GM18499 (cell line): ENCODE results near the gene PSMG4.

Source experiments
- ATAC-seq: cut with Tn5 transposase; IDR thresholded peaks from one replicate; pipeline ENCODE4 v1.9.1; 2021; ENCODE audit warnings: moderate number of reproducible peaks; ENCODE audit not compliant: insufficient read depth, unreplicated experiment

Gene PSMG4

GRCh38 chr6:3287976-3288707 is 29.4 kb downstream of the PSMG4 start:
- no peak for ATAC-seq

DNA sequence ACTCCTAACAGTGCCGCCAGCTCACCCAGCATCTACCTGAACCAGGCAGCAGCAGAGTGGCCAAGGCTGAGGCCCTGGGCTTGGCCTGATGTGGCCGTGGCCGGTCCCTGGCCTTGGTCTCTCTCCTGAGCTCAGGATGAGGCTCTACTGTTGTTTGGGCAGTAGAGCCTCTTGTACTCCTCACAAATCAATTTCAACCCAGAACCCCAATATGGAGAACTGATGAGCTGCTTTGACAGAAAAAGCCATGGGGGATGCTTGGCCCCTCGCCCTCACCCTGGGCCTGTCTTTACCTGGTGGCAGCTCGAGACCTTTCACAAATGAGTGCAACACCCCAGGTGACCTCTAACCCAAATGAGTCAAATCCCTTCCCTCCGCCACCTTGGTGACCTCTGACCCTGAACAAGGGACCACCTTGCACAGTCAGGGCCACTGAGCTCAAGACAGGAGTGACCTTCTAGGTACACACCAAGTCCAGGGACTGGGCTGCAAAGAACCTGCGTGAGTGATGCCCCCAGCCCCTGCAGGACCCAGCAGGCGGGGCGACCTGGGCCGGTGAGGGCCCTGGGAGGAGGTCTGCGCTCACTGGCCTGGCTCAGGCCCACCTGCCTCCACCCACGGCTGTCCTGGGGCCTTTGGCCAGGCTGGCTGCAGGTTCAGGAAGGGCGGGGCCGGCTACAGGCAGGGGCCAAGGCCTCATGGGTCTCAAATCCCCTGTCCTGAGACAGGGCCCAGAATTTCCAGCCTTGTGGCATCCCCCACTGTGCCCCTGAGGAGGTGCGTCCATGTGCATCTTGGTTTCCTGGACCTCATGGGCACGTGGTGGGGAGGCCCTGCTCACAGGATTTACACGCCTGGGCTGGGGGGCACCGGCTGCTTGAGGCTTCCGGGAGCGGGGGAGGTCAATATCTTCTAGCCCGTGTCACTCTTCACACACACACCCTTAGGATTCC is 30.2 kb downstream of the PSMG4 start:
- ATAC-seq, result no peak

DNA sequence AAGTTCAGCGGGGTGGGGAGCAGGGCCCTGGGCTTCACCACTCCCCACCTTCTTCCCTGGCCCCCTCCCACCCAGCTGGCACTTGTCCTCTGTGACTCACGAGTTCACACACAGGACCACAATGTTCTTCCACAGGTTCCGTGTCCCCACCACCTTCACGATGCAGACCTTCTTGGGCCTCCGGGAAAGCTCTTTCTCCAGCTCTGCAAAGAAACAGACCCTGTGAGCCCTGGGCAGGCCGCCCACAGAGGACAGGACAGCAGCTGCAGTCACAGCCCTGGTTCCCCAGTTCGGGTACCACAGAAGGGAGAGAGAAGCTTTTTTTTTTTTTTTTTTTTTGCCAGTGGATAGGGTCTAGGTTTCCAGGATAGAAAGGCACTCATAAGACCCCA is 30.9 kb downstream of the PSMG4 start:
- no peak for ATAC-seq

- ATAC-seq, result no peak
These were observed 31.6 kb downstream of the PSMG4 start for GRCh38 chr6:3290149-3290930.

GRCh38 chr6:3290931-3291211 is 32.1 kb downstream of the PSMG4 start:
- ATAC-seq, result no peak

GRCh38 chr6:3291346-3291745 is 32.6 kb downstream of the PSMG4 start:
- no peak for ATAC-seq

GRCh38 chr6:3291987-3292386 is 33.2 kb downstream of the PSMG4 start:
- no peak for ATAC-seq

DNA sequence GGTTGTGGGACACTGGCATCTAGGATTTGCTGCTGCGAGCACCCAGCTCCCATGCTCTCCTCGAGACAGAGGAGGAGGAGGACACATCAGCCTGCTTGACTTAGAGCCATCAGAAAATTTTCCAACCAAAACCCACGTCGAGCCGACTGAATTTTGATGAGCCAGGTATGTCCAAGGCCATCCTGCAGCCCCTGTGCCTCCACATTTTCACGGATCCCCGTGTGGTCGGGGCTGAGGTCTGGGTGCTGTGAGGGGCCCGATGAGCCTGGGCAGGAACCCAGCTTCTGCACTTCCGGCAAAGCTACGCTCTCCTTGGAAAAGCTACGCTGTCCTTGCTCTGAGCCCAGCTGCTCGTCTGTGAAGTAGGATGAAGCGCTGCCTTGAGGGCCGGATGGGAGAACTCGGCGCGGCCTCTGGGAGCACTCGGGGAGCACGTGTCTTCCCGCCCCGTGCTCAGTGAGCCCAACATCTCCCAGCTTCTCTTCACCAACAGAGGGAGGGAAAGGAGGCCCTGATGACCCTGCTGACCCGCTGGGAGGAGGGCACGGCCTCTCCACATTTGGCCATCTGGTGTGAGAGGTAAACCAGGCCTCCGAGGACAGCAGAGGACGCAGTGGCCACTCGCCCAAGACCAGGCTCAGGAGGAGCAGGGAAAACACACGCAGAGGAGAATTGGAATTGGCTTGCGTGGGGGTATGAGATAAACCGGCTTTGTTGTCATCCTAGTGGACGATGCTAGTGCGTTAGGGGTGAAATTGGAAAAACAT is 33.9 kb downstream of the PSMG4 start:
- no peak for ATAC-seq

DNA sequence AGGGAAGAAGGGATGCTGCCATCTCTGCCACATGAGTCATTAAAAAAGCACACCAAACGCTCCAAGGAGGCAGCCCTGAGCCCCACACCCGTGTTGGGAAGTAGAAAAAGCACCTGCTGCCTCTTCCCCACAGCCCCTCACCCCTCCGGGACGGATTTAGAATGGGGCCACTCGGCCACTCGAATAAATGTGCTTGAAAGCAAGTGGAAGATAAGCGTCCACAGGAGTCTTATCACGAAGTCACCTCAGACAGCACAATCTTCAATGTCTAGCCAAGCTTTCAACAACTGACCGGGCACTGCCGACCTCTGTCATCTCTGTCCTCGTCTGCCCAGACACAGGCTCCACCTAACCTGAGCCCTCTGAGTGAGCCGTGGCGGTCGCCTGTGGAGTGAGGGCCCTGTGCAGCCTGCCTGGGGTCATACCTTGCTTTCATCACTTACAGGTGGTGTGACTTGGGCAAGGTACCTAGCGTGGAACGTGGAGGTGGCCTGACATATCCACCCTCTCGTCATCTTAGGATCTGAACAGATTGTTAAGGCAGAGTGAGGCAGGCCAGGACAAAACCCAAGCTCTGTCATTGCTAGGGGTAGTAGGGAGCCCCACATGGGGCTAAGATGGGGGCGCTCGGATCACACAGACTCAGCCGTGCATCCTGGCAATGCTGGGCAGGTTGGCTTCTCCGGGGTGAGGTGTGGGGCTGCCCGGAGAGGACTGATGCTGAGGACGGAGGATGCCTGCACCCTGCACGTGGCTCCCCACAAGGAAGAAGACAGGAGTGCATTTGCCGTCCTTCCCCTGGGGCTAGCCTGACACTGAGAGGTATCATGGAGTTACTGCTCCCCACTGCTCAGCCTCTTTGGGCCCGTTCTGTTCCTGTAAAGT is 34.8 kb downstream of the PSMG4 start:
- ATAC-seq, result no peak

- no peak for ATAC-seq
These were observed 35.6 kb downstream of the PSMG4 start for GRCh38 chr6:3294396-3294795.

DNA sequence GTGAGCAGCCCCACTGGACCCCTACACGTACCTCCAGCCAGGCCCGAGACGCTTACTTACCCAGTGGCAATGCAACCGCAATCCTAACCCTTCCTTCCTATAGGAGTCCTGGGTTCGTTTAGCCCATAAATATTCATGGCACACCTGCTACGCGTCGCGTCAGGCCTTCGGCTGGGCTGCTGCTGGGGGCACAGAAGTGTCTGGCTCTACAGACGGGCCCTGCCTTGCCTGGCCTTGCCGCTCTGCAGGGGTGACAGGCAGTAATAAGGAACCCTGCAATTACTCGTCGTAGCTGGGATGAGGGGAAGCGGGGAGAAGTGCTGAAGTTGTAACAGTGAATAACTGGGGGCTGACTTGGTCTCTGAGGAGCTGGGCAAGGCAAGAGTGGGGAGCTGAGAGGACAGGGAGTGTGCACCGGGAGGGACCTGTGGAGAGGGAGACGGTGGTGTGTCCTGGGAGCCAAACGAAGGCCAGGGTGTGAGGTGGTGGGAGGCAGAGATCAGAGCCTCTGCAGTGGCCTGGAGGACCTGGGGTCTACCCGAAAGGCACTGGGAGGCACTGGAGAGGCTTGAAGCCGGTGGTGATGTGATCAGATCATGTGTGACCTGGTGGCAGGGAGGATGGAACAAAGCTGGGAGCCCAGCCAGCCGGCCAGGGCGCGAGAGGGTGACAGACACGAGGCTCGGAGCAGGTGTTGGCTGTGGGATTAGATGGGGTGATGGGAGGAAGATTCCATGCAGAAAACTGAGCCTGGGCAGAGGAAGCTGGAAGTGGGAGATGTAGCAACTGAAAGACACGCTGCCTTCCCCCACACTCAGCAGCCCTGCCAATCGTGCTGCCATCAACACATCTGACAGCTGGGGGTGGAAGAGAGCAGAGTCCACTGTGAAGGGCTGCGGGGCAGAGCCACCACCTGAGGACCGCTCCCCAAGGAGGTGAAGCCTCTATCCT is 36.4 kb downstream of the PSMG4 start:
- ATAC-seq, result no peak

DNA sequence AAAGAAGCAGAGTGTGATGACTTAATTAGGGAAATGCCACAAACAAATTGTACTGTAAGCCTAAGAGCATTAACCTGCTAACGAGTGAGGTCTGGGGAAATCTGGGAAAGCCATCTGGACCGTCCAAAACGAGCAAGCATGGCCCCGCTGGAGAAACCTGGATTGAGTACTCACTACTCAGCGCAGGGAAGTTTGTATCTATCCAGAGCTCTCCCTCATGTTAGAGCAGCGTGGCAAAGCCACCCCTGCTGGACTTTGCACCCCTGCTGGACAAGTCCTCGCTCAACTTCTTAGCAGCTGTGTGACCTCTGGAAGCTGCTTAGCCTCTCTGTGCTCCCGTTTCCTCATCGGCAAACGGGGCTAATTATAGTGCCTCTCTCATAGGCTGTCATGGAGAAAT is 37.3 kb downstream of the PSMG4 start:
- no peak for ATAC-seq

DNA sequence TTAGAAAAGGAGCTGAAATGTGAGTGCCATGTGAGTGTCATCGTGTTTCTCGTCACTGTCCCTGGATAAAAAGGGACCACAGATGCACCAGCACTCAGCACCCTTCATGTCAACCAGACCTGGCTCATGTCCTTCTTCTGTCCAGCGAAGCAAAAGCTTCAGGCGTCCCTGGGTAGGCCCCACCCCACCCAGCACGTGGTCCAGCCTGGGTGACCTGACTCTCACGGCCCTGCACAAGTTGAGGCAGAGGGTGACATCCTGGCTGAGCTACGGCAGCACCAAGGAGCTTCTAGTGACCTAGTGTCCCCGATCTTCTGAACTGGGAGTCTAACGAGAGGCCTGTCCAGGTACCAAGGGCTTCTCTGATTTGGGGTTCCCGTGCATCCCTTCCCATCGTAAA is 37.8 kb downstream of the PSMG4 start:
- ATAC-seq, result no peak

- no peak for ATAC-seq
These were observed 38.3 kb downstream of the PSMG4 start for GRCh38 chr6:3297006-3297405.

- no peak for ATAC-seq
These were observed 39.2 kb downstream of the PSMG4 start for GRCh38 chr6:3297909-3298308.

DNA sequence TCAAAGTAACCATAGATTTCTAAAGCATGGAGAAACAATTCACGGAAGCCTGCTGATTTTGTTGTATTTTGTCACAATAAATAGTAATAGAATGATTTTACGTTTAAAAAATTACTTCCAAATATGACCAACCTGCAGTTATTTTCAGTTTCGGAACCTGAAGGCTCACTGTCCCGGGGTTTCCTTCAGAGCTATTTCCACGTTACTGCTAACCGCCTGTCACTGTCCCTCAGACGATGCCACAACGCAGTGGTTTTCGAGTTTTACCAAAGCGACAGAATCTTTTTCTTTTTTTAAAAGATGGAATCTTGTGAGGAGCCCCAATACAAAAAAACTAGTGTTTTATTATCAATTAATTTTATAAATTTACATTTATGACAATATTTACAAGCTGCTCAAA is 40.5 kb downstream of the PSMG4 start:
- no peak for ATAC-seq

DNA sequence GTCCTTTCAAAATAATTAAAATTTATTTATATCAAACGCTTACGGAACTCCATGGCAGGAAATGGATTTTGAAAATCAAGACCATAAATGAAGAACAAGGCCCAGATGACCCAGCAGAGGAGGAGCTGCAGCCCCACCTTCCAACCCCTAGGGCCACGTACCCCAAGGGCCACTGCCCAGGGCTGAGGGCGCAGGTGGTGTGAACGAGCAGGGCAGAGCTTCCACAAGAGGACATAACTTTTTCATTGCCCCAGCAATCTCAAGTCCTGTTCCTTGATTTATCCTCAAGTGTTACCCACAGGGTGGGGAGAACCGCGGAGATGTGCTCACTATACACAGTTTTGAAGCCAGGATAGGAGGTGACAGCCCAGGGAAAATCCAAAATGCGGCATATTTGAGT is 42.8 kb downstream of the PSMG4 start:
- ATAC-seq, result no peak

DNA sequence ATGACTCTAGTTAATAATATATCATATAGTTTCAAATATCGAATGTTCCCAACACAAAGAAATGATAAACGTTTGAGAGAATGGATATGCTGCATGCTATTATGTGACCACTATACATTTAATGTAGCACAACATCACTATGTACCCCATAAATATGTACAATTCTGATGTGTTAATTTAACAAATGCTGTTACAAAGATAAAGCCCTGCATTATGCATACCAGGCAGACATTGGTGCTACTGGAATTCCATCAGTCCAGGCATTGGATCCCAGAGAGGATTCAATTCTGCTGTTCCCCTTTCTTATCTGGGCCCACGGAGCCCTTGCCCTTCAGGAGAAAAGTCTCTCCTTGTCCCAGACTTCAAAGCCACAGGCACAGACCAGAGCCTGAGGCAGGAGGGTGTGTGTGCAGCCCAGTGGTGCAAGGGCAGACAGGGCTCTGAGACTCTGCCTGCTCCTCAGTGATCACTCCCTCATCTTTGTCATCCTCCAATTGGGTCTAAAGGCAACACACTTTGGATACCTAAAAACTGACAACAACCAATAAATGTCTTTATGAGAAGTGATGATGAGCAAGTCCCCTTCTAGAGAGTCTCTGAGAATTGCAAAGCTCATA is 45.2 kb downstream of the PSMG4 start:
- ATAC-seq, result no peak
